Peyer's patch (tissue), 4 donors: ENCODE data around the gene UBA3.

Experiments used
- CTCF ChIP-seq, 6 experiments: fragments of 450-650 bp in 4 of 6; fragments of 200-600 bp in 2 of 6; sonication (generic) in 1 of 6; IDR thresholded peaks; one replicate each; pipeline ENCODE4 v1.5.1; 2017 to 2019; ENCODE audit warnings: antibody characterized with exemption in 6 of 6, mild to moderate bottlenecking in 3 of 6, moderate library complexity in 1 of 6
- POLR2A ChIP-seq, 2 donors: fragments of 450-650 bp; IDR thresholded peaks; one replicate each; pipeline ENCODE4 v1.5.1; 2017; ENCODE audit warnings: antibody characterized with exemption in 2 of 2, mild to moderate bottlenecking in 2 of 2, moderate library complexity in 2 of 2

GRCh38 chr3:69014022-69014580 is 66.1 kb downstream of the UBA3 start:
- TF ChIP-seq POLR2A (IDR thresholded peaks at IDR 0.05) (no peak), CTCF (IDR thresholded peaks at IDR 0.05) (no peak)
